GM12874 (cell line): ENCODE data around the gene PSMD13.

Experiments used
- CTCF ChIP-seq: IDR thresholded peaks from 2 replicates; pipeline ENCODE4 v1.5.1; 2011; ENCODE audit warnings: low read depth, mild to moderate bottlenecking, control low read depth, low read length, moderate library complexity; ENCODE audit not compliant: insufficient read depth

PSMD13 gene

DNA sequence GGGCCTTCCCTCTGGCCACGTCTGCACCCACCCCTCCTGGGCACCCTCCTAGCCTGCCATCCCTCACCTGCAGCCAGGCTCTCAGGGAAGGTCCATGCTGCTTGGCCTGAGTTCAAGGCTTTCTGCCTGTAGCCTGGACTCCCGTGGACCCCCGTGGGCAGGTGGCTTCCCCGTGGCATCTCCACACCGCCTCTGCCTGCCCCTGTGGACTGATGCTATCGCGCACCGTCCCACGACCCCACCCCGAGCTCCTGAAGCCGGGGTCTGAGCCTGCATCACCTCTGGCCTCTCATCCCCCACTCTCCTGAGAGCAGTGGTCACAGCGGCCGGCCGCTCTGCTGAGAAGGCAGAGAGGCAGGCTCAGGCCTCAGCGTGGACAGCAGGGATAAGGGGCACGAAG is 58.0 kb downstream of the PSMD13 start:
- no peak for TF ChIP-seq CTCF

DNA sequence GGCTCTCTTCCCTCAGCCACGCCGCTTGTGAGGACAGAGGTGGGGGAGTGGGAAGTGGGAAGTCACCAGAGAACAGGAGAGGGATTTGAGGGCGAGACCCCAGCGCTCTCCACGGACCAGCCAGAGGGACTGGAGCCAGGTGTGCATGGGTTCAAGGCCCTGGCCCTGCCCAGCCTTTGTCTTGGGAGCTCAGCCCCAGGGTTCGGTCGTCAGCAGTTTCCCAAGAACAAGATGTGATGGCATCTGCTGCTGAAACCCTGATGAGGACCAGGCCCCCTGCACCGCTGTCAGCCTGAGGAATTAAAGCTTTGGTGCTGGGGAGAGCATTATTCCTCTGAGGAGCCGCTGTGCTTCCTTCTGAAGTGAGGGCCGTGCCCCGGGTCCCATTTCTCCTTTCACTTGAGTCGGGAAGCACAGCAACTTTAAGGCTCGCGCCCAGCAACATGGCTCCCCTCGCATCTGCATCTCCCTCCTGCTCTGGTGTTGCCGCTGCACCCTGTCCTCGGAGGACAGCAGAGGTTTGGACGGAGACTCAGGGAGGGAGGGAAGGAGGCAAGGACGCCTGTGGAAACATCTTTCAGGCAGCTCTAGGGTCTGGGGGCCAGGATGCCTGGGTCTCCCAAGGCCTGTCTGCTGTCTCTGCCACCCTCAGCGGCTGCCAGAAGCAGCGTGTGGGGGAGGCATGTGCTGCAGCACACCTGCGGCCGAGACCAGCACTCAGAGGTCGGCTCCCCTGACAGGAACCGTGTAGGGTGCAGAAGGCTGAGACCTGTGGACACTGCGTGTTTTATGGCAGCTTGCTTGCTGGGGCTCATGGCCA is 58.8 kb downstream of the PSMD13 start:
- TF ChIP-seq CTCF, result no peak

GRCh38 chr11:296171-297050 is 59.6 kb downstream of the PSMD13 start:
- TF ChIP-seq CTCF, result no peak

GRCh38 chr11:297051-297585 is 60.3 kb downstream of the PSMD13 start:
- no peak for TF ChIP-seq CTCF

- TF ChIP-seq CTCF, result no peak
Observed at GRCh38 chr11:297586-298405, 61.0 kb downstream of the PSMD13 start.

DNA sequence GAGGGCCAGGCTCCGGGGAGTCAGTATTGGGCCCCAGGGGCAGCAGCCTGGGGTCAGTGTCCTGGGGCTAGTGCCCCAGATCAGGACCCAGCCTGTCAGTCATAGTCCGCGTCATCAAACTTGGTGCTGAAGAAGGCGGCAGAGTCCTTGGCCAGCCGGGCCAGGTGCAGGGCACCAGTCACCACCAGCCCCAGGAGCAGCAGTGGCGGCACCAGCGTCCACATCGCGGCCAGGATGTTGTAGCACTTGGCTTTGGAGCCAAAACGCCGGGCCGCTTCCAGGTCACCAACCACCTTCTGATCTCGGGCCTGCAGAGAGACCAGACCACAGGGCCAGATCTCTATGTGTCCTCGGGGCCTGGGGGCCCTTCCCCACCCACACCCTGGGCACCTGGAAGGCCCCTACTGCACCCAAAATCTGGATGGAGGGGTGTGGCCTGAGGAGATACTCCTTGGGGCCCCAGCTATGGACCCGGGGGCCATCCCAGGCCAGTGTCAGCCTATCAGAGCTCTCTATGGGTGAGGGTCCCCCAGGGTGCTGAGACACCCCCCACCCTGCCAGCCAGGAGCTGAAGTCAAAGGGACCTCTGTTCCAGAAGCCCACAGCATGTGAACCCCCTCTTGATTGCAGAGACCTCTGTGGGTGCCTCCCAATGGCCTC is 61.8 kb downstream of the PSMD13 start:
- TF ChIP-seq CTCF, result no peak
